Medulla oblongata (tissue), 1 donor: Measurements from ENCODE around the gene GARRE1.
"Not testable (repeated sequence)": the region's sequence is repeated elsewhere in the genome, so short reads cannot be mapped to it uniquely, and the experiment has no call there.

Experiments used
- DNase-seq: peaks from one replicate; pipeline ENCODE4 v3.0.0-alpha.2; 2015; ENCODE audit errors: extremely low spot score

GARRE1 gene

DNA sequence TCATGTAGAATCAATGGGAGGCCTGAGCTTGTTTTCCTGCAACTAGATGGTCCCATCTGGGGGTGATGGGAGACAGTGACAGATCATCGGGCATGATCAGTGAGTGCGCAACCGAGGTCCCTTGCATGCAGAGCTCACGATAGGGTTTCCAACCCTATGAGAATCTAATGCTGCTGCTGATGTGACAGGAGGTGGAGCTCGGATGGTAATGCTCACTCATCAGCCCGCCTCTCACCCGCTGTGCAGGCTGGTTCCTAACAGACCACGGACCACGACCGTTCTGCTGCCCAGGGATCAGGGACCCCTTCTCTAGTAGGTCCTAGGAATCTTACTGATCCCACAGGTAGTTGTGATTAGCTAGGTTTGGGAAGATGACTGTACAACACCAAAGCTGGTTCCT, 23.5 kb upstream of the GARRE1 start:
- peak; percentile 42 for DNase-seq

DNA sequence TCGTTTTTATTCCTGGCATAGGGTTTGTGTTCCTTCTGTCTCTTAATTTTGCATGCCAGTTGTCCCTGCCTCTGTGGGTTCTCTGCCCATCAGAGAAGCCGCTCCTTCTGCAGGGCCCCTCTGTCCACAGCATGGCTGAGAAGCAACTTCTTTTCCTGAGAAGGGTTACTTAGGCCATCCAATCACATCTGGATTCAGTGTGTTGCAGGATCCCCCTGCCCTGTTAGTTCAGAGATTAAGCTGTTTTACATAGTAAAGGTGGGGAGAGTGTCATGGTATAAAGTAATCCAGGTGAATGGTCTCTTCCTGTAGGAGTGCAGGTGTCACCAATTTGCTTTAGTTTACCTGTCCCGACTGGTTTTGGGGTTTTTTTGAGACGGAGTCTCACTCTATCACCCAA, 22.9 kb upstream of the GARRE1 start:
- no peak for DNase-seq

DNA sequence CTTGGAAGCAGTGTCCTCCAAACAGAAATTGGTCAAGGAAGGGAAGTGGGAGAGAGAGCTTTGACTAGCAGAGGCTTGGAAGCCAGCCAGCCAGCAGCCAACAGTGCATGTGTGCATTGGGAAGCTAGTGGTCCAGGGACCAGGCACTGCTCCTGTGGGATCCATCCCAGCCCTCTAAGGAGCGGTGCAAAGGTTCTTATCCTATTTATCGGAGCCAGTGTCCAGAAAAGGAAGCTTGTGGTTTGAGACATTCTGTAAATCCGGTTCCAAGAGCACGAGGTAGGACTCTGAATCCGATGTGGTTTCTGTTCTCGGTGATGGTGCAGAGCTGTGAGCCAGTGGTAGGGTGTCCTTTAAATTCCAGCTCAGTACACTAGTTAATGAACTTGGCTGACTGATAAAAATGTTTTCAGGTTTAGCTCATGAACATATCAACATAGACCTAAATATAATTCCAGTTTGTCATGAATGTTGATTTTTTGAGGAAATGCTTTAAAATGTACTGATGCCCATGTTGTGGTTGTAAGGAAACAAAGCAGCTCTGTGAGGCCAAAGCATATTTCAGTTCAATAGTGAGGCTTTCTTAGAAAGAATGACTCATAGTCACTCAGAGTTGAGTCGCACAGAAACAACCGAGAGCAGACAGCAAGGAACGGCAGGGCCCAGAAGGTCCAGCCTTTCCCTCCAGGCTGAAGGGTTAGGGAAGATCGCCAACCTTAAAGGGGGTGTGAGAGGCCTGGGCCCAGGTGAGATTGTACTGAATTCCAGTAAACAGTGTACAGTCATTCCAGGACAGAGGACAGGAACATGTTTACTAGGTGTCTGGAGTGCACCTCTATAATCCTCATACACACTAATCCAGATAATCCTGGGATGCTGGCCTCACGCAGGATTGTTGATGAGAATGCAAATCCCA, 21.5 kb upstream of the GARRE1 start:
- DNase-seq = peak; percentile 77

DNA sequence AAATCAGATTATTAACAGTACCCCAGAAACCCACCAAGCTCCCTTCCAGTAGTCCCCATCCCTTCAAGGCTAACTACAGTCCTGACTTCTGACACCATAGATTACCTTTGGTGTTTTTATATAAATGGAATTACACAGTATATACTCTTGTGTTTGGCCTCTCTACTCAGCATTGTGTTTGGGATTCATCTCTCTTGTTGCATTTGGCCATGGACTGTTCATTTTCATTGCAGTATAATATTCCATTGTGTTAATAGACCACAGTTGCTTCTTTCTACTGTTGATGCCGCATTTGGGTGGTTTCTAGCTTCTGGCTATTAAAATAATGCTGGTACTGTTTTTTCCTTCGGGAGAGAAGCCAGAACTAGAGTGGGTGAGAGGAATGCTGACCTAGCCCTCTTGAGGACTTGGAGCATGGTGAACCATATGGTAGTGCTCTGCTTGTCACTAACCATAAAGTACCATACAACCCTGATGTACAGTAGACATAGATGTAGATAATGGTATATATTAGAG, 18.9 kb upstream of the GARRE1 start:
- DNase-seq = no peak

DNA sequence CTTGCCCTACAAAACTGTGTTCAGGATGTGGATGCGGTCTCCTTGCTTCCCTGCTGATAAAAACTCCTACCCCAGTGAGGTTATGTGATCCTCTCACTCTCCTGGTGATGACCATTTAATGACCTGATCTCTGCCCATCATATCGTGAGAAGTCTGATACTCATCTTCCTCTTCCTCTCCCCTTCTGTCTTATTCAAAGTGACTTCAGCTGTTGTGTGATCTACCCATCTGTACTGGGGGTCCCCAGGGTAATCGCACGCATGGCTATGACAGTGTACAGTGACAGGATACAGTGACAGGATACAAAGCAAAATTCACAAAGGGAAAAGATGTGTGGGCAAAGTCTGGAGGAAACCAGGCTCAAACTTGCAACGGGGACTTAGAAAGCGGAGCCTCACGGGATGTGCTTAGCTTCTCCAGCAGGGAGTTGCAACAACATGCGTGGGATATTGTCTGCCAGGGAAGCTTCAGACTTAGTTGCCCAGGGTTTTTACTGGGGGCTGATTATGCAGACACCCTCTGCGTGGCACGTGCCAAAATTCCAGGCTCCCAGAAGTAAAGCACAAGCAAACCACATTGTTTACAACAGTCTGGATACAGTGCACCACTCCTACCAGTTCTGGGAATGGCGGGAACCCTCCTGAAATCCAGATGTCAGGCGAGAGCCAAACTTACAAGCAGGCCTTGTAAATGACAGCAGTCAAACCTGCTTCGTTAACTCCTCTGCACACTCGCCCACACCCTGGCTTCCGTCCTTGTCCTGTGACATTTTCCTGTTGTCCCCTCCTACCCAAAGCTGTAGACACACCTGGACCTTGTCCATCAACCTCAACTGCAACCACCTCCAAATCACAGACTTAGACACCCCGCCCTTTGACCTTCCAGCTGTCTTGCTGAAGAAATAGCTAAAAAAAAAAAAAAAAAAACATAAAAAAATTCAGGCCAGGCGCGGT, 18.0 kb upstream of the GARRE1 start:
- no peak for DNase-seq

DNA sequence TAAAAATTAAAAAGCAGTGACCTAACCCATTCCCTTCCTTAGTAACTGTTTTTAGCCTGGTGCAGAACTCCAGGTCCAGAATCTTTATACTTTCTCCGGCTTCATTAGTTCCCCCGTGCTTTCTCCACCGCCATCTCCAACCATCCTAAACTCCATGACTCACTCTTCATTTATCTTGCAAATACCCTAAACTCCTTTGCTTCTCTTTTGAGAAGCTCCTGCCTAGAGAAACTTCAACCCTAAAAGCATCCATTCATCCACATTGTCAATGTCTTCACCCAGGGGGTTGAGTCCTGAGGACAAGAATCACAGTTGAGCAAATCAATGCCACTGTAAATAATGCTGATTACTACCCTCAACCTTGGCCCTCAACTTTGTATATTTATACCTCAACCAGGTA, 17.1 kb upstream of the GARRE1 start:
- DNase-seq = no peak

DNA sequence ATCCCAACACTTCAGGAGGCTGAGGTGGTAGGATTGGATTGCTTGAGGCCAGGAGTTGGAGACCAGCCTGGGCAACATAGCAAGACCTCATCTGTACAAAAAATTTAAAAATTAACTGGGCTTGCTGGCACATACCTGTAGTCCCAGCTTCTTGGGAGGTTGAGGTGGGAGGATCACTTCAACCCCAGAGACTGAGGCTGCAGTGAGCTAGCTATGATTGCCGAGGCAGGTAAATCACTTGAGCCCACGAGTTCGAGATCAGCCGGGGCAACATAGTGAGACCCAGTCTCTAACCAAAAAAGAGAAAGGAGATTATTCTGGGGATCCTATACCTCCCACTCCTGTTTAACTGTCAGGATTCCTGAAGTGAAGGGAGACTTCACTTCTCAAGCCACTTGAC, 16.4 kb upstream of the GARRE1 start:
- DNase-seq = no peak

DNA sequence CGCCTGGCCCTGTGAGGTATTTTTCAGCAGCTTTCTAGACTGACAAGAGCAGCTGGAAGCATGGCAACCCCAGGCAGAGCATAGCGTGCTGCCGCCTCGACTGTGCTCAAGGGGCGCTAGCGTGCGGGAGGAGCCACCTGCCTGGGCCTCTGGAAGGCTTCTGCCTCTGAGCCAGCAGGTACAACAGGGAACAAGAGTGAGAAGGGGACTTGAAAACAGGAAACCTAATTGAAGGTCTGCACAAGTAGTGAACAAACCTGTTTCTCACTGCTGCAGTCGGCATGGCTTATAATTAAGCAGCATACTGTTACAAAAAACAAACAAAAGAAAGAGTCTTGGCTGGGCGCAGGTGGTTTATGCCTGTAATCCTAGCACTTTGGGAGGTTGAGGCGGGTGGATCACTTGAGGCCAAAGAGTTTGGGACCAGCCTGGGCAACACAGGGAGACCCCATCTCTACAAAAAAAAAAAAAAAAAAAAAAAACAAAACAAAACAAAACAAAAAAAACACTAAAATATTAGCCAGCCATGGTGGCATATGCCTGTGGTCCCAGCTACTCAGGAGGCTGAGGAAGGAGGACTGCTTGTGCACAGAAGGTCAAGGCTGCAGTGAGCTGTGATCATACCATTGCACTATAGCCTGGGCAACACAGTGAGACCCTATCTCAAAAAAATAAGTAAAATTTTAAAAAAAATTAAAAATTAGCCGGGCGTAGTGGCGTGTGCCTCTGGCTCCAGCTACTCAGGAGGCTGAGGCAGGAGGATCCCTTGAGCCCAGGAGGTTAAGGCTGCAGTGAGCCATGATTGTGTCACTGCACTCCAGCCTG, 12.6 kb upstream of the GARRE1 start:
- DNase-seq = no peak

DNA sequence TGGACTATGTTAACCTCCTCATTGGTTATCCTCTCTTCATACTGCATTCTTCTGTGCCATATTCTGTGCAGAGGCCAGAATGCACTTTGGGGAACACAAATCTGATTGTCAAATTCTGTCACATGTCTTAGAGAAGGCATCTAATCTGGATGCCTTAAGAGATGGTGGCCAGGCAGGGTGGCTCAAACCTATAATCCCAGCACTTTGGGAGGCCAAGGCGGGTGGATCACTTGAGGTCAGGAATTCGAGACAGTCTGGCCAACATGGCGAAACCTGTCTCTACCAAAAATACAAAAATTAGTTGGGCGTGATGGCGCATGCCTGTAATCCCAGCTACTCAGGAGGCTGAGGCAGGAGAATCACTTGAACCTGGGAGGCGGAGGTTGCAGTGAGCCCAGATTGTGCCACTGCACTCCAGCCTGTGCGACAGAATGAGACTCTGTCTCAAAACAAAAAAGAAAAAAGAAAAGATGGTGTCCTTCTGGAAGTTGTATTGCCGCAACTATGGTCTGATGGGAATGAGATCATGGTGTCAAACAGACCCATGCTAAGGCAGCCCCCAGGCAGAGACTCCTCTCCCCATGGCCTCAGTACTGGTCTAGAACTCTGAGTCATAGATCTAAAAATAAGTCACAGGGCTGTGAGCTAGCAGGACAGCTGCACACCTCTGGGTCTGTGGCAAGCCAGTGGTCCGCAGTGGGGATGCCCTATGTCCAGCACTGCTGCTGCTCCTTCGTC, 11.0 kb upstream of the GARRE1 start:
- not testable (repeated sequence) for DNase-seq

DNA sequence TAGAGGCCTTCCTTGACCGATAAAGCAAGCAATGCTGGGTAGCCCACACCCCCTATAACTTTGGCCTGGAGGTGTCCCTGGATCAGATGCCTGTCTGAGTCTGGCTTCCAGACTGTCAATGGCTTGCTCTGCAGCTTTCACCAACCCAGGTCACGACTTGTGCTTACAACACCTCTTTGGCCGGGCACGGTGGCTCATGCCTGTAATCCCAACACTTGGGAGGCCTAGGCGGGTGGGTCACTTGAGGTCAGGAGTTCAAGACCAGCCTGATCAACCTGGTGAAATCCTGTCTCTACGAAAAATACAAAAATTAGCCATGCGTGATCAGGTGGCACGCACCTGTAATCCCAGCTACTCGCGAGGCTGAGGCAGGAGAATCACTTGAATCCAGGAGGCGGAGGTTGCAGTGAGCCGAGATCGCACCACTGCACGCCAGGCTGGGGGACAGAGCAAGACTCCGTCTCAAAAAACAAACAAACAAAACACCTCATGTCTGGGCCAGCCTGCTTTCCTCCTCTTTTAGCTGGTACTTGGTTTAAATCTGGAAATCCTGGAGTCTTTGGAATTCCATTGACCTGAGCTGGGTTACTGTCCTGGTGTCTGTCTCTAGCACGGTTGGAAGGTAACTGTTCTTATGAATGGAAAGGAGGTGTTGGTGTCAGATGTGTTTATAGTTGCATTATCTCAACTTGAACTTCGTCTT, 10.3 kb upstream of the GARRE1 start:
- DNase-seq = no peak

DNA sequence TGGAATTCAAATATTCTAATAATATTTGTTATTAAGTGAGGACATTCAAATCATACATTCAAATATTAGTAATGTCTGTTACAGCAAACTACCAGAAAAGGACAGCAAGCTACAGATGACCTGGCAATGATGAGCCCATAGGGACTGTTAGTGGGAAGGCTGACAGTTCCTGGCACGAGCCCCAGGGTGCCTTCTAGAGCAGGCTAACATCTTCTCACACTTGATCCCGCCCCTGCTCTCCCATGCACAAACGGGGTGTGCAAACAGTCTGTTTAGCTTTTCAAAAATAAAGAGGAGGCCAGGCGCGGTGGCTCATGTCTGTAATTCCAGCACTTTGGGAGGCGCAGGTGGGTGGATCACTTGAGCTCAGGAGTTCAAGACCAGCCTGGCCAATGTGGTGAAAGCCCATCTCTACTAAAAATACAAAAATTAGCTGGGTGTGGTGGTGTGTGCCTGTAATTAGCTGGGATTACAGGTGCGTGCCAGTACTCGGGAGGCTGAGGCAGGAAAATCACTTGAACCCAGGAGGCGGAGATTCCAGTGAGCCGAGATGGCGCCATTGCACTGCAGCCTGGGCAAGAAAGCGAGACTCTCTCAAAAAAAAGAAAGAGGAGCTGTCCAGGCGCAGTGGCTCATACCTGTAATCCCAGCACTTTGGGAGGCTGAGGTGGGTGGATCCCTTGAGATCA, 9.6 kb upstream of the GARRE1 start:
- no peak for DNase-seq

DNA sequence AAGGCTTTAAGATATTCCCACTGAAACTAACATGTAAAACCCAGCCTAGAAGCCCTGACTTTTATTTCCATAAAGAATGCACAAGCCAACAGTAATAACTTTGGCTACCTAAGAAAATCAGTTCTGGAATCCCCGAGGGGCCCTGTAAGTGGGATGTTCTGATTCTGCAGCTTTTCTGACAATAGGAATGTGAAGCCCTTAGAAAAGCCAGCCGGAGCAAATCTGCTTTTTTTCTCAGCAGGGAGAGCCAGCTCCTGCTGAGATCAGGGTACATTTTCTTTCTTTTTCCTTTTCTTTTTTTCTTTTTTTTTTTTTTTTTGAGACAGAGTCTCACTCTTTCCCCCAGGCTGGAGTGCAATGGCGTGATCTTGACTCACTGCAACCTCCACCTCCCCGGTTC, 8.0 kb upstream of the GARRE1 start:
- DNase-seq = no peak

DNA sequence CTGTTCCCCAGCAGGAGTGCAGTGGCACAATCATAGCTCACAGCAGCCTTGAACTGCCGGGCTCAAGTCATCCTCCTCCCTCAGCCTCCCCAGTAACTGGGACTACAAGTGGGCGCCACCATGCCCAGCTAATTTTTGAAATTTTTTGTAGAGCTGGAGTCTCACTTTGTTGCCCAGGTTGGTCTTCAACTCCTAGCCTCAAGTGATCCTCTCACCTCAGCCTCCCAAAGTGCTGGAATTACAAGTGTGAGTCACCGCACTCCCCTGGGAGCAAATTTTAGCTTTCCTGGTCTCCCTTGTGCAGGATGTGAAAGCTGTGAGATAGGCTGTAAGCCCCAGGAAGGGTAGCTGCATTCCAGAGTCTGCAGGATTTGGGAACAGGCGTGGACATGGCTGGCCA, 5.4 kb upstream of the GARRE1 start:
- DNase-seq = no peak

DNA sequence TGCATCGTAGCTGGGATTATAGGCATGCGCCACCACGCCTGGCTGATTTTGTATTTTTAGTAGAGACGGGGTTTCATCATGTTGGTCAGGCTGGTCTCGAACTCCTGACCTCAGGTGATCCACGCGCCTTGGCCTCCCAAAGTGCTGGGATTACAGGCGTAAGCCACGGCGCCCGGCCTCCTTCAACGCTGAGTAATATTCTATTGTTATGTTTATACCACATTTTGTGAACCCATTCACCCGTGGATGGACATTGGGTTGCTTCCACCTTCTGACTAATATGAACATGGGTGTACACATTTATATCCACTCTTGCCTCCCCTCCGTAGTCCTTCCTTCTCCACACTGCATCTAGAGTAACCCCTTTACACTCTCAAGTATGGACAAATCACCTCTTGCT, 1.2 kb upstream of the GARRE1 start:
- DNase-seq = not testable (repeated sequence)

DNA sequence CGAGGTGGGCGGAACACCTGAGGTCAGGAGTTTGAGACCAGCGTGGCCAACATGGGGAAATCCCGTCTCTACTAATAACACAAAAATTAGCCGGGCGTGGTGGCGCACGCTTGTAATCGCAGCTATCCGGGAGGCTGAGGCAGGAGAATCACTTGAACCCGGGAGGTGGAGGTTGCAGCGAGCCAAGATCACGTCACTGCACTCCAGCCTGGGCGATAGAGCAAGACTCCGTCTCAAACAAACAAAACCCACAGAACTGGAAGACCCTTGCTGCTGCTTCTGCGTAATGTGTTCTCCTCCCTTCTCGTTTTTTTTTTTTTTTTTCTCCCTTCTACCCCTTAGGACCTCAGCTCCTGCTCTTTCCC, 691 bp upstream of the GARRE1 start:
- DNase-seq = not testable (repeated sequence)

DNA sequence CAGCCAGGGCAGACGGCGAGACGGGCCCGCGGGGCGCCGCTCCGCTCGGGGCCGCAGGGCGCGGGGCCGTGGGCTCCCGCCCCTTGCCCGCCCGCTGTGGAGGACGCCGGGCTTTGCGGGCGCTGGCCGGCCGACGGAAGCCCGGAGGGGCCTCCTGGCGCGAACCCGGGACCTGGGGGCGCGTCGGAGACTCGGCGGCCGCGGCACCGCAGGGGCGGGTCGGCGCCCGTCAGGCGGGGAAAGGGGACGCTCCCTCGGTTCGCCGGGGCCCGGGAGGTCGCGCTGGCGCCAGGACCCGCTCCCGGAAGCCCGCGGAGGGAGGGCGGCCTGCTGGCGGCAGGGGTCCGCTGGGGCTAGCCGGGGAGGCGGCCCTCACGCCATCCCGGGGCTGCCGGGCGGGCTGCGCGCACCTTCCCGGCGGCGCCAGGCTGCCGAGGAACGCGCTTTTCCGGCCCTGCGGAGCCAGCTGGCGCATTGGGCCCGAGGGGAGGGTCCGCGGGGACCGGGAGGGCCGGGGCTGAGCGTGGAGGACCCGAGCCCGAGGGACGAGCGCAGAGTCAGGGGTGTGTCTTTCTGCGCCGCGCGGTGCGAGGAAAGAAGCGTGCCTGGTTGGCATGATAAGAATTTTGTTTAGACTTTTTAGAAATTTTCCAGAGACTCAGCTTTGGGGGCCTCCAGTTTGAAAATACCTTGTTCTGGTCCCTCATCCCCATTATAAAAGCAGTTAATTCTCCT, 511 bp downstream of the GARRE1 start:
- no peak for DNase-seq

DNA sequence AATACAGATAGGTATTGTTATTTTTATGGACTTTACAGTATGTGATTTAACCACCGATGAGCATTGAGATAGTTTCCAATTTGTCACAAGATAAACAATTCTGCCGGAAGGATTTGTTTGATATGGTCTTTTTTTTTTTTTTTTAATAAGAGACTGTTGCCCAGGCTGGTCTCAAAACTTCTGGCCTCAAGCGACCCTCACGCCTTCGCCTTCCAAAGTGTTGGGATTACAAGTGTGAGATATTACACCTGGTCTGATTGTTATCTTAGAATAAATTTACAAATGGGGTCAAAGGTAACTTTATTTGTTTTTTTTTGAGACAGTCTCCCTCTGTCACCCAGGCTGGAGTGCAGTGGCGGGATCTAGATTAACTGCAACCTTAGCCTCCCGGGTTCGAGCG, 1.2 kb downstream of the GARRE1 start:
- DNase-seq = no peak

DNA sequence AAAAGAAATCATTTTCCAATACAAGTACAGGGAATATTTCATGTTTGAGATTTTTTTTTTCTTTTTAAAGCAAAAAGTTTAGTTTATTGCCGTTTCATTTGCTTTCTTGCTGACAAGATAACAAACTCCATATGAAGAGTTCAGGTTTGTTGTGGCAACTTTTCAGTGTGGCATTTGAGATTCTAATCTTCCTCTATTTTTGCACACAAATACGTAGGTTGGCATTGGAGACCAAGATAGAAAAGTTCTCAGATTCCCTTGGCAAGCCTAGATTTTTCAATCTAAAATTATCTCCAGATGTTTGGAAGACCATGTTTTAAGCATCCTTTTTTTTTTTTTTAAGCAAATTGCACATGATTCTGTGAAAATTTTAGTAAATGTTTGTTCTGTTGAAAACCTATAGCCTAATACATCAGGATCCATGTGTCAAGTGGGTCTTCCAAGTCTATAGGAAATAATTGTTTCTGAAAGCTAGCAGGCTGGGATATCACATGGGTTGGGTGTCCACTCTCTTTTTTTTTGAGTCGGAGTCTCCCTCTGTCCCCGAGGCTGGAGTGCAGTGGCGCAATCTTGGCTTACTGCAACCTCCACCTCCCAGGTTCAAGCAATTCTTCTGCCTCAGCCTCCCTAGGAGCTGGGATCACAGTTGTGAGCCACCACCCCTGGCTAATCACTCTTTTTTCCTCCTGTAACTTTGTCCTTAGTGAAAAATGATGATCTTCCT, 2.6 kb downstream of the GARRE1 start:
- DNase-seq = no peak
